ENCODE data around the gene OPRL1.
A peak's percentile ranks its signal among the peaks of the same experiment; 100 is the strongest.
"Not testable (repeated sequence)": the region's sequence is repeated elsewhere in the genome, so short reads cannot be mapped to it uniquely, and the experiment has no call there.

OPRL1 gene

GRCh38 chr20:64083804-64084684 lies 4.2 kb downstream of the OPRL1 start, which contains the start of gene LKAAEAR1:
Gene LKAAEAR1, minus strand, starts transcription at chr20:64084398. Its CDS starts 179 bp downstream, at chr20:64084219.
- peak in 1 of 56 donors; percentile 44 for DNase-seq

GRCh38 chr20:64084685-64085152 lies 4.8 kb downstream of the OPRL1 start:
- no peak for DNase-seq

- DNase-seq: no peak
Measured at GRCh38 chr20:64086801-64087200, 6.9 kb downstream of the OPRL1 start.

GRCh38 chr20:64087226-64087825 lies 7.4 kb downstream of the OPRL1 start:
- not testable (repeated sequence) for DNase-seq

GRCh38 chr20:64088586-64088985 lies 8.7 kb downstream of the OPRL1 start:
- DNase-seq: not testable (repeated sequence)

GRCh38 chr20:64090165-64090564 lies 10.3 kb downstream of the OPRL1 start:
- DNase-seq: peak in 24 of 56 donors; percentile 23 to 79 (median 47)

GRCh38 chr20:64091340-64091739 lies 11.5 kb downstream of the OPRL1 start:
- DNase-seq: no peak

- peak in 13 of 56 donors; percentile 16 to 63 (median 36) for DNase-seq
Measured at GRCh38 chr20:64091770-64092169, 11.9 kb downstream of the OPRL1 start.

- peak in 5 of 56 donors; percentile 51 to 70 (median 56) for DNase-seq
Measured at GRCh38 chr20:64092258-64093012, 12.6 kb downstream of the OPRL1 start.

GRCh38 chr20:64093013-64093503 lies 13.2 kb downstream of the OPRL1 start:
- no peak for DNase-seq

- DNase-seq: no peak
Measured at GRCh38 chr20:64095455-64095854, 15.6 kb downstream of the OPRL1 start.

GRCh38 chr20:64095927-64096326 lies 16.0 kb downstream of the OPRL1 start:
- no peak for DNase-seq

- DNase-seq: no peak
Measured at GRCh38 chr20:64096535-64096934, 16.7 kb downstream of the OPRL1 start.

- no peak for DNase-seq
Measured at GRCh38 chr20:64098471-64099013, 18.7 kb downstream of the OPRL1 start.

GRCh38 chr20:64099086-64099786 lies 19.4 kb downstream of the OPRL1 start:
- peak in 15 of 56 donors; percentile 17 to 66 (median 39) for DNase-seq

GRCh38 chr20:64099880-64100565 lies 20.1 kb downstream of the OPRL1 start:
- DNase-seq: no peak

- DNase-seq: no peak
Measured at GRCh38 chr20:64100566-64100888, 20.6 kb downstream of the OPRL1 start.

GRCh38 chr20:64100946-64101688 lies 21.2 kb downstream of the OPRL1 start:
- no peak for DNase-seq
